ENCODE measurements around the gene MGAM2.

Gene MGAM2

DNA sequence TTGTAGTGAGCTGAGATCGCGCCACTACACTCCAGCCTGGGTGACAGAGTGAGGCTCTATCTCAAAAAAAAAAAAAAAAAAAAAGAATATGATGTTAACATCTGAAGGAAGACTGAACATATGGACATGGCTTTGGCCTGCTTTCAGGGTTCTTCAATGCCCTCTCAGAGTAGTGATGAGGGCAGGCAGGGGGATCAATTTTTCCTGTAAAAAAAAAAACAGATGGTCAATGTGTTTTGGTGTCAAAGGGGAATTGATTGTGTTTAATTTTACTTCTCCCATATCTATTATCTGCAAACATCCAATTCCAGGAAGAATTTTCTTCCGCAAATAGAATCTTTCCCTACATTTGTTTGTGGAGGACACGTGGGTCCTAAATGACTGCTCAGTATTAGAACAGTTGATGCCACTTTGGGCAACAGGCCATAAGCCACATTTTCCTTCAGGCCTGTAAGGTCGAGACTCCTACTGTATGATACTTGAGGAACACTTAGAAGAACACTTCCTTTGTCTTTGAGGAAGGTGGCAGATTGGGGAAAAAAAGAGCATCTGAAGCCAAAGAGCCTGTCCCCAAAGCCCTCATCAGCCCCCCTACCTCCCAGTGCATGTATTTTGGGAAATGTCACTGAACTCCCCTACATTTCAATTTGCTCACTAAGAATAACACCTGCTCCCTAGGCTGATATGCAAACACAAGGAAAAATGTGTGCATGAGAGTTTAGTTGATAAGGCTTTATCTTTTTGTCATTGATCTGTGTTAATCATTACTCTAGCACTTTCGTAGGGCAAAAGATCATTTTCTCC is 28.3 kb downstream of the MGAM2 start:
- no peaks in the 10 kb centered on the region for H3K4me1 Mint-ChIP-seq (ENCODE audit: low read depth)
- H3K27ac Mint-ChIP-seq, result no peak overlapping the region
- no peak overlapping the region for H3K4me3 Mint-ChIP-seq
- H3K36me3 Mint-ChIP-seq (ENCODE audit: low read depth), result no peaks in the 10 kb centered on the region
- peaks cover 6% of the 10 kb centered on the region for H3K27me3 Mint-ChIP-seq (ENCODE audit: low read depth)
- no peaks in the 10 kb centered on the region for H3K9me3 Mint-ChIP-seq

DNA sequence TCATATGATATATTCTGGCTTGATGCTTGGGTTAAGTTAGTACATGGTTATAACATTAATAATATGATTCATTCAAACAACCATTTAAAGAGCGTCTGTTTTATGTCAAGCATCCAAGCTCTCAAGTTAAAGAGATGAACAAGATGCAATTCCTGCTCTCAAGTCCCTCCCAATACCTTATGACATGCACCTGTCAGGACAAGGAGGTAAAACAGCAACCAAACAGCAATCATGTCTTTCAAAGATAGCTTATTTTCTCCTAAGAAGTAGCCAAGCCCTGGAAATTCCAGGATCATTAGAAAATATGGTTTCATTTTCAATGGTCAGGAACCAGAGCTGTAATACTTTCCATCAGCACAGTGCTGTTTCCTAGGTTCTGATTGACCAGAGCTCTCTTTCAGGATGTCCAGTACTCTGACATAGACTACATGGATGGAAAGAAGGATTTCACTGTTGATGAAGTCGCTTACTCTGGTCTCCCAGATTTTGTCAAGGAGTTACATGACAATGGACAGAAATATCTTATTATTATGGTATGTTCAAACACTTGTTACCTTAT is 29.0 kb downstream of the MGAM2 start:
- no peaks in the 10 kb centered on the region for H3K4me1 Mint-ChIP-seq (ENCODE audit: low read depth)
- no peak overlapping the region for H3K27ac Mint-ChIP-seq
- peaks cover 12% of the 10 kb centered on the region for H3K27me3 Mint-ChIP-seq (ENCODE audit: low read depth)
- H3K36me3 Mint-ChIP-seq (ENCODE audit: low read depth), result no peaks in the 10 kb centered on the region
- H3K4me3 Mint-ChIP-seq, result no peak overlapping the region
- H3K9me3 Mint-ChIP-seq, result no peaks in the 10 kb centered on the region

DNA sequence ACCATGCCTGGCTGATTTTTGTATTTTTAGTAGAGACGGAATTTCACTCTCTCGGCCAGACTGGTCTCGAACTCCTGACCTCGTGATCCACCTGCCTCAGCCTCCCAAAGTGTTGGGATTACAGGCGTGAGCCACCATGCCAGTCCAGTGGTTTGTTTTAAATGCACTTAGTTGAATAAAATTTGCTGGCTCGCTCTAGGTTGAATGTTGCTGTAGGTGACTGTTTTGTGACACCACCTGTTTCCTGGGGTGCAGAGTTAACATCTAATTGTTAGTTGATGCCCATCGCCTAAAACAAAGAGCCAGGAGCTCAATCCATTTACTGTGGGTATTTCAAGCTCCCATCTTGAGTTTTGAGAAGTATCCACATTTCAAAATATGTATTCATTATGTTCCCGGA is 31.2 kb downstream of the MGAM2 start:
- Mint-ChIP-seq H3K36me3 (ENCODE audit: low read depth) (no peaks in the 10 kb centered on the region), H3K27me3 (ENCODE audit: low read depth) (peaks cover 12% of the 10 kb centered on the region), H3K9me3 (no peaks in the 10 kb centered on the region), H3K27ac (no peak overlapping the region), H3K4me3 (no peak overlapping the region), H3K4me1 (ENCODE audit: low read depth) (no peaks in the 10 kb centered on the region)

DNA sequence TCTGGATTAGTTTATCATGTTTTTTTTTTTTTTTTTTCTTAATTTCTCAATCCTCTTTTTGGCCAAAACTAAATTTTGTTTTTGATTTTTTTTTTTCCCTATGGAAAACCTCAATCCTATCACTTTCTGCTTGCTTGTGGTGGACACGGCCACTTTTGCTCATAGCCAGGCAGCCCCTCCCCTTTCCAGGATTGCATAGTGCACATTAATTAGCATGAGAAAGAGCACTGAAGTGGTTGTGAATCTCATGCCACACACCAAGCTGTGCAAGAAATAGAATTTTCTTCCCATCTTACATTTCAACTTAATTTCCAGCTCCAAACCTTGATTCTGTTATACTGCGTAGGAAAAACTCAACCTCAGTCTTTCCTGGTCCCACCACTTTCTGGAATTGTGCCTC is 34.6 kb downstream of the MGAM2 start:
- no peaks in the 10 kb centered on the region for H3K36me3 Mint-ChIP-seq (ENCODE audit: low read depth)
- H3K27ac Mint-ChIP-seq, result no peak overlapping the region
- peaks cover 12% of the 10 kb centered on the region for H3K27me3 Mint-ChIP-seq (ENCODE audit: low read depth)

DNA sequence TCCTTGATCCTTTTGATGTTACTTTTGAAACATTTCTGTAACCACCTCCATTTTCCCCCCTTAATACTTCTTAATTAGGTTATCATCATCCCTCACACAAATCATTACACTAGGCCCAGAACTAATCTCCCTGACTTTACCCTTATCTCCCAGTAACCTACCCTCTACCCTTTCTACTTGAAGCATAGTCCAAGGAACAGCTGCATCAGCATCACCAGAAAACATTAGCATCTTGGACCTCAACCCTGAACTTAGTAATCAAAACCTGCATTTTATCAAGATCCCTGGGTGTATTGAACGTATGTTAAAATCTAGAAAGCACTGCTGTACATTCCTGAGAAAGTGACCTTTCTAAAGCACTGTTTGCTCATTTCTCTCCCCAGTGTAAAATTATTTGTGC is 38.8 kb downstream of the MGAM2 start:
- Mint-ChIP-seq H3K27me3 (ENCODE audit: low read depth) (peaks cover under 1% of the 10 kb centered on the region), H3K4me1 (ENCODE audit: low read depth) (peaks cover 2% of the 10 kb centered on the region)

More for the DNA sequence above, 34.6 kb downstream of the MGAM2 start:
- Mint-ChIP-seq H3K4me1 (ENCODE audit: low read depth) (no peaks in the 10 kb centered on the region), H3K9me3 (no peaks in the 10 kb centered on the region), H3K4me3 (no peak overlapping the region)

DNA sequence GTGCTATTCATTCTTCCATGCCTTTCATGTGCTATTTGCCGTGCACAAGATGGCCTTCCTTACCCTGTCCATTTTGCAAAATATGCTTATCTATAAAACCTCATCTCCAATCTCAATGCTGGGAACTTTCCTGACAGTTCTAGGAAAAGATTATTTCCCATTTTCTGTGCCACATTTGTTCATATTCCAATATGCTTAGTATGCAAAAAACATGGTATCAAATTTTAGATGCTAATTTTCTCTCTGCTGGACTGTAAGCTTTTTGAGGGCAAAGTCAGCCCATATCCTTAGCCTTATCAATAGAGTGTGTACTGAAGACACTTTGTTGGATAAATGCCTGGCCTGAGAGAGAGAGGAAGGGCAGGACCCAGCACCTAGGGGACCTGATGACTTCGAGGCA is 39.4 kb downstream of the MGAM2 start:
- Mint-ChIP-seq H3K36me3 (ENCODE audit: low read depth) (no peaks in the 10 kb centered on the region), H3K27me3 (ENCODE audit: low read depth) (no peaks in the 10 kb centered on the region), H3K4me1 (ENCODE audit: low read depth) (peaks cover 2% of the 10 kb centered on the region), H3K27ac (no peak overlapping the region), H3K4me3 (no peak overlapping the region), H3K9me3 (no peaks in the 10 kb centered on the region)

More for the DNA sequence above, 38.8 kb downstream of the MGAM2 start:
- Mint-ChIP-seq H3K36me3 (ENCODE audit: low read depth) (no peaks in the 10 kb centered on the region), H3K4me3 (no peak overlapping the region), H3K9me3 (no peaks in the 10 kb centered on the region), H3K27ac (no peak overlapping the region)

DNA sequence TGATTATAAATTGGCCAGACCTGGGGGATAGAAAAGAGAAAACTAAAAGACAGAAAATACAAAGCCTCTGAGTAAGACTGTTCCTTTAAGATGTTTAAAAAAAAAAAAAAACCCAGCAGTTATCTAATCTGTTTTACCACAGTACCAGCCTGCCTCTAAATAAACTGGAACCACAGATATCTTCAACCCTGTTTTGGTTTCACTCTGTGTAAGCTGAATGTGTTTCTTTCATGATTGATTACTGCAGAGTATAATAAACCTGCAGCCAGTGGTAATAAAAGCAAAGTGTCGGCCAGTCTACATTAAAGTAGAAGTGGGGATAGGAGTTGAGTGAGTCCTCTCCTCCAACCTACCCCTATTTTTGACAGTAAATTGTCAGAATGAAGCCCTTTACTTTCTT is 40.6 kb downstream of the MGAM2 start:
- Mint-ChIP-seq H3K4me1 (ENCODE audit: low read depth) (peaks cover 2% of the 10 kb centered on the region), H3K27me3 (ENCODE audit: low read depth) (no peaks in the 10 kb centered on the region), H3K9me3 (no peaks in the 10 kb centered on the region), H3K27ac (no peak overlapping the region), H3K36me3 (ENCODE audit: low read depth) (no peaks in the 10 kb centered on the region), H3K4me3 (no peak overlapping the region)

DNA sequence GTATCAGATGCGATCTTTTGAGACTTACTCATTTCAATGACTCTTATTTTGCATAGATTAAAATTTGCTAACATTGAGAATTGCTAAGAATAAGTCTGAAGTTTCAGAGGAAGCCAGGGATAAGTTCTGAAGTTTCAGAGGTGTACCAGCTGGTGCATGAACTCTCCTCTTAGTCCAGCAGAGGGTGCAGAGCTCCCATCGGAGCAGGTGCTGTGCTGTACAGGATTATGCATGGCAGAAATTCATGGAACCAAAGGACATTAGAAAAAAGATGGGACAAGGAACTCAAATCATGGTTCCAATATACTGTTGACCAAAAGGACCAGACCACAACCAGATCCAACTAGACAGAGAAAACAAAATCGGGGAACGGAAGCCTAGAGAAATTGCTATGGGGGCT is 41.9 kb downstream of the MGAM2 start:
- no peaks in the 10 kb centered on the region for H3K36me3 Mint-ChIP-seq (ENCODE audit: low read depth)
- no peaks in the 10 kb centered on the region for H3K9me3 Mint-ChIP-seq
- H3K4me1 Mint-ChIP-seq (ENCODE audit: low read depth), result peaks cover 2% of the 10 kb centered on the region
- no peak overlapping the region for H3K4me3 Mint-ChIP-seq
- no peaks in the 10 kb centered on the region for H3K27me3 Mint-ChIP-seq (ENCODE audit: low read depth)
- H3K27ac Mint-ChIP-seq, result no peak overlapping the region

DNA sequence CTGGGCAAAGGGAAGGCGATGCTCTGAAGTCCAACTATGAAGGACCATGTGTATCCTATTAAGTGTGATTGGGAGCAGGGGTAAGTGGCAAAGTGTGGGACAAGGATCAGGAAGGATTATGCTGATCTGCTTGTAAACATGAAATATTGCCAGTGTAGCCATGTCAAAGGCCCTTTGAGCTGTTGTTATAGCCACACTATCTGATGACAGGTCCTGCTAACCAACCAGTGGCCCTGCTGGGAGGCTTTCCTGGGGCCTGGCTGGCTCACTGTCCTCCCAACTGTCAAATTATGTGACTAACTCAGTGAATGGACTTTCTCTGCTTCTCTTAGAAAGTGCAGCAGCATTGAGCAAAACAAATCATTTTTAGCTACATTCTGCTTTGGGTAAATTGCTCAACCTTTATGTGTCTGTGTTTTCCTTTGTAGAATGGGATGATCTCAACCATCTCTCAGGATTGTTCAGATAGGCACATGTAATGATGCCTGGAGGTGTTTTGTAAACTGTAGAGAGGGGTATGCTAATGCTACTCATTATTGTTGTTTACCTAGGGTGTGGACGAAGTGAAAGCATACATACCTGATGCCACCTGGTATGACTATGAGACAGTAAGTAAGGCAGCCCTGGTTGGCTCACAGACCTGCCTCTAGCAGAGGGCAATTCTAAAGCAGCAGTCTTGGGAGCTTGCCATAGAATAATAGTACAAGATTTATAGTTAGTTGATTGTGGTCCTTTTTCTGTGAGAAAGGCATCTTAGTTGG is 47.4 kb downstream of the MGAM2 start:
- H3K4me3 Mint-ChIP-seq, result no peak overlapping the region
- no peak overlapping the region for H3K27ac Mint-ChIP-seq

DNA sequence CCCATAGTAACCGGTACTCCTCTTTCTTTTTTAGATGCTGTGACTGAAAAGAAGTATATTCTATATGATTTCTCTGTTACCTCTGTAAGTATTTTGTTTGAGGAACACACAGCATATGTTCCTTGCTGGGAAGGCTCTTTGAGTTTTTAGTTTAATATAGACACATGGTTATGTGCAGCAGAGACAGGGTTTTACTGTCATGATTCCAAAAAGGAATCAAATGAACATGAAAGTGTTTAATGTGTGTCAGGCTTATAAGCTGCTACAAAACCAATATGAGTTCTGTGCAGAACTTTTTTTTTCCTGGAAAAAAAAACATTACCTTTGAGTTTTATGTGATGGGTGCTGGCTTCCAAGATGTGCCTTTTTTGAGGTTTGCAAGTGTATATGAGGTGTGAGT is 50.4 kb downstream of the MGAM2 start:
- H3K4me1 Mint-ChIP-seq (ENCODE audit: low read depth), result no peaks in the 10 kb centered on the region
- no peak overlapping the region for H3K27ac Mint-ChIP-seq
- no peak overlapping the region for H3K4me3 Mint-ChIP-seq
- H3K9me3 Mint-ChIP-seq, result no peaks in the 10 kb centered on the region
- H3K36me3 Mint-ChIP-seq (ENCODE audit: low read depth), result no peaks in the 10 kb centered on the region
- H3K27me3 Mint-ChIP-seq (ENCODE audit: low read depth), result no peaks in the 10 kb centered on the region

More for the DNA sequence above, 47.4 kb downstream of the MGAM2 start:
- no peaks in the 10 kb centered on the region for H3K9me3 Mint-ChIP-seq
- no peaks in the 10 kb centered on the region for H3K36me3 Mint-ChIP-seq (ENCODE audit: low read depth)
- H3K4me1 Mint-ChIP-seq (ENCODE audit: low read depth), result no peaks in the 10 kb centered on the region
- H3K27me3 Mint-ChIP-seq (ENCODE audit: low read depth), result no peaks in the 10 kb centered on the region

DNA sequence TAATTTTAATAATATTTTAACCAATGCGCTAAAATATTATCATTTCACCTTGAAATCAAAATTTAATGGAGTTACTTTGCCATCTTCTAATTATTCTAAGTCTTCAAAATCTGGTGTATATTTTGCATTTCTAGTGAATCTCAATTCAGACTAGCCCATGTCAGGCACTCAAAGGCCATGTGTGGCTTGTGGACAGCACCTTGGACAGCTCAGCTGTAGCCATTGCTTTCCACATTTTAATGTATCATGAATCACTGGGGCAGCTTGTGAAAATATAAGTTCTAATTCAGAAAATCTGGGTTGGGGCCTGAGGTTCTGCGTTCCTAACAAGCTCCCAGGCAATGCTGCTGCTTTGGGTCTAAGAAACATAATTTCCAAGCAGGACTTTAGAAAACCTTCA is 57.2 kb downstream of the MGAM2 start:
- Mint-ChIP-seq H3K36me3 (ENCODE audit: low read depth) (no peaks in the 10 kb centered on the region), H3K4me1 (ENCODE audit: low read depth) (no peaks in the 10 kb centered on the region), H3K9me3 (no peaks in the 10 kb centered on the region), H3K27ac (no peak overlapping the region), H3K27me3 (ENCODE audit: low read depth) (no peaks in the 10 kb centered on the region), H3K4me3 (no peak overlapping the region)

DNA sequence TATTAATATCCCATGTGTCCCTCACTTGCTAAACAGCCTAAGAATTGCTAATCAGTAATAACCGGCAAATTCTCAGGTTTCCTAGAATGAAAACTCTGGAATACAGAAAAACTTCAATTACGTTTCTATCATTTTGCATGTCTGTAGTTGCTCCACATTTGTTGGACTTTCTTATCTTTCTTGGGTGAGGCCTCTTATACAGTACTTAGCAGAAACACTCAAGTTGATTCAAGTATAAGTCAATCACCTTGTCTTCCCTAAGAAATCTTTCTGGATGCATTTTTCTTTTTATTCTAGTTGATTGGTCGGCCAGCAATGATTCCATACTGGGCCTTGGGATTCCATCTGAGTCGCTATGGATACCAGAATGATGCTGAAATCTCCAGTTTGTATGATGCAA is 61.4 kb downstream of the MGAM2 start:
- no peaks in the 10 kb centered on the region for H3K9me3 Mint-ChIP-seq
- H3K36me3 Mint-ChIP-seq (ENCODE audit: low read depth), result no peaks in the 10 kb centered on the region
- no peaks in the 10 kb centered on the region for H3K27me3 Mint-ChIP-seq (ENCODE audit: low read depth)
- no peak overlapping the region for H3K4me3 Mint-ChIP-seq
- no peak overlapping the region for H3K27ac Mint-ChIP-seq
- no peaks in the 10 kb centered on the region for H3K4me1 Mint-ChIP-seq (ENCODE audit: low read depth)

DNA sequence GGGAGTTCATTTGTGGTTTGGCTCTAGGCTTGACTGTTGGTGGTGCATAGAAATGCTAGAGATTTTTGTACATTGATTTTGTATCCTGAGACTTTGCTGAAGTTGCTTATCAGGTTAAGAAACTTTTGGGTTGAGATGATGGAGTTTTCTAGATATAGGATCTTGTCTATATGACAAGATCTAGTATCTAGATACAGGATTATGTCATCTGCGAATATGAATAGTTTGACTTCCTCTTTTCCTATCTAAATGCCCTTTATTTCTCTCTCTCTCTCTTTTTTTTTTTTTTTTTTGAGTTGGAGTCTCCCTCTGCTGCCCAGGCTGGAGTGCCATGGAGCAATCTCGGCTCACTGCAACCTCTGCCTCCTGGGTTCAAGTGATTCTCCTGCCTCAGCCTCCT is 62.9 kb downstream of the MGAM2 start:
- Mint-ChIP-seq H3K9me3 (no peaks in the 10 kb centered on the region), H3K36me3 (ENCODE audit: low read depth) (no peaks in the 10 kb centered on the region), H3K4me1 (ENCODE audit: low read depth) (no peaks in the 10 kb centered on the region), H3K4me3 (no peak overlapping the region), H3K27me3 (ENCODE audit: low read depth) (no peaks in the 10 kb centered on the region), H3K27ac (no peak overlapping the region)

DNA sequence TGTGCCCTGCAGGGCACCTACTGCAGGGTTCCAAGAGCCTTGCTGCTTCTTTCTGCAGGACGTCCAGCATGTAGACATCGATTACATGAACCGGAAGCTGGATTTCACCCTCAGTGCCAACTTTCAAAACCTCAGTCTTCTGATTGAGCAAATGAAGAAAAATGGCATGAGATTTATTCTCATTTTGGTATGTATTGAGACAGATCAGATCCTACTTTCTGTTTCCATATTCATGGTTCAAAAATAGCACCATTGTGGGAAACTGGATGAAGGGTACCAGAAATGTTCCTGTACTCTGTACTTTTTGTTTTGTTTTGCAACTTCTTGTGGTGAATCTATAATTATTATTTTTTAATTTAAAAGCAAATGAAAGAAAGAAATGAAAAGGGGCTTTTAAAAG is 64.1 kb downstream of the MGAM2 start:
- no peak overlapping the region for H3K27ac Mint-ChIP-seq
- no peaks in the 10 kb centered on the region for H3K4me1 Mint-ChIP-seq (ENCODE audit: low read depth)
- H3K36me3 Mint-ChIP-seq (ENCODE audit: low read depth), result no peaks in the 10 kb centered on the region
- H3K4me3 Mint-ChIP-seq, result no peak overlapping the region
- no peaks in the 10 kb centered on the region for H3K9me3 Mint-ChIP-seq
- peaks cover 9% of the 10 kb centered on the region for H3K27me3 Mint-ChIP-seq (ENCODE audit: low read depth)

DNA sequence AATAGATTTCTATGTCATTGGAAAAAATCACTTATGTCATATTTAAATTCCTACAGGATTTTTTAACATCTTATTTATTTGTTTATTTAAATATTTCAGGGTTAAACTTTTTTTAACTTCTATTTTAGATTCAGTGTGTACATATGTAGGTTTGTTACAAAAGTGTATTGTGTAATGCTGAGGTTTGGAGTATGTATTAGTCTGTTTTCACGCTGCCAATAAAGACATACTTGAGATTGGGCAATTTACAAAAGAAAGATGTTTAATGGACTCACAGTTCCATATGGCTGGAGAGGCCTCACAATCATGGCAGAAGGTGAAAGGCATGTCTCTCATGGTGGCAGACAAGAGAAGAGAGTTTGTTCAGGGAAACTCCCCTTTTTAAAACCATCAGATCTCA is 65.4 kb downstream of the MGAM2 start:
- Mint-ChIP-seq H3K27ac (no peak overlapping the region), H3K4me1 (ENCODE audit: low read depth) (no peaks in the 10 kb centered on the region), H3K27me3 (ENCODE audit: low read depth) (peaks cover 9% of the 10 kb centered on the region), H3K4me3 (no peak overlapping the region), H3K9me3 (no peaks in the 10 kb centered on the region), H3K36me3 (ENCODE audit: low read depth) (no peaks in the 10 kb centered on the region)

All from T-helper 1 cell treated with Interleukin-12 subunit alpha and Interleukin-12 subunit beta and Interleukin-4 antibody, amounts not matched to agents 30 μg/mL and 1 μg/mL, for 36 hours (primary cell).